Measurements from ENCODE around the gene TOPORS. TPM values are rescaled to one million over a fixed set of nuclear protein-coding genes. Genes with fewer than 3 reads are reported as not detected.
A peak's percentile ranks its signal among the peaks of the same experiment; 100 is the strongest.
"Not testable (repeated sequence)": the region's sequence is repeated elsewhere in the genome, so short reads cannot be mapped to it uniquely, and the experiment has no call there.

Gene TOPORS
- total RNA-seq, 1 donor = 29.6 TPM

DNA sequence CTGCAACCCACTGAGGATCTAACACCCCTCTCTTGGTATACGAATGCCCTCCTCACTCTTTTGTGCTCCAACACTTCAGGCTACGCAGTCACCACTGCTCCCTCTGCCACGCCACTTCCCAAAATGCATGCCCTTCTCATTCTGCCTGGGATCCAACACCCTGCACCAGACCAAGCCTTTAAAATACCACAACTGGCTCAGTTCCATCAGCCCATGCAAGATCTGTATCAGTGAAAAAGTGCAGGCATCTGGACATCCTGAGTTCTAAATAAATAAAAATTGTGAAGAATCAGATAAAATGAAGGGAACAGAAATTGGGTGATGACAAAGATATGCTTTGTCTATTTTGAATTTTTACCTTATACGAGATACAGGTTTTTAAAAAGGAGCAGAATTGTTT, 17.9 kb upstream of the TOPORS start:
- no peak for DNase-seq (ENCODE audit: low read depth in 2 of 3, low spot score in 2 of 3)

DNA sequence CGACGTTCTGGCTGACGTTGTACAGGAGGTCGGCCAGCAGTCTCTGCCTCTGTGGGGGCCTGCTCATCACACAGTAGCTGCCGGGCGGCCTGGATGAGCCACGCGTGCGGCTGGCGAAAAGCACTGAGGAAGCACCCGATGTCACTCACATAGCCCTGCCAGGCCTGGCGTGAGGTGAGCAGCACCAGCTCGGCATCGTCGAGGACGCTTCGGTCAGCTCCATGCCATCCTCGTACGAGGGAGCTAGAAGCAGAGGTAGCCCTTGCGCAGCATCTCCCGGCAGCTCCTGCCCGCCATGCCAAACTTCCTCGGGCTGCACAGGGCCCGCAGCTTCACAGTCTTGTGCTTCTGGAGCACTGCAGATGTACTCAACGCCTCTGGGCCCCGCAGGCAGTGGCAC, 14.4 kb upstream of the TOPORS start:
- DNase-seq (ENCODE audit: low read depth in 2 of 3, low spot score in 2 of 3) = no peak

DNA sequence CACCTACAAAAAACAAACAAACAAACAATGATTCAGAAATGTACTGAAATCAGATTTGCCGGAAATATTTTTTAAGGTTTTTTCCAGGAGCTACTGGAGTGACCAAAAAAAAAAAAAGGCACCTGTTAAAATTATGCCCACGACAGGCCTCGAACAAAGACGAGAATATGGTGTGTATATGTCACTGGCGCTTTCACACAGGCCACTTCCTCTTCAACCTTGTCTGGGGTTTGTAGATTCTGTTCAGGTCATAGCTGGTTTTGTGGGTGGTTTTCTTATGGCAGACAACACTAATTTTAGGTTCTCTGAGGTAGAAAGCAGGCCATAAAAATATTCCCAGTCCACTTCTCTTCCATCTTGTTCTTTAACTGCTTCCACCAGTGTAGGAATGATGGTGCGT, 13.6 kb upstream of the TOPORS start:
- DNase-seq (ENCODE audit: low read depth in 2 of 3, low spot score in 2 of 3) = no peak

DNA sequence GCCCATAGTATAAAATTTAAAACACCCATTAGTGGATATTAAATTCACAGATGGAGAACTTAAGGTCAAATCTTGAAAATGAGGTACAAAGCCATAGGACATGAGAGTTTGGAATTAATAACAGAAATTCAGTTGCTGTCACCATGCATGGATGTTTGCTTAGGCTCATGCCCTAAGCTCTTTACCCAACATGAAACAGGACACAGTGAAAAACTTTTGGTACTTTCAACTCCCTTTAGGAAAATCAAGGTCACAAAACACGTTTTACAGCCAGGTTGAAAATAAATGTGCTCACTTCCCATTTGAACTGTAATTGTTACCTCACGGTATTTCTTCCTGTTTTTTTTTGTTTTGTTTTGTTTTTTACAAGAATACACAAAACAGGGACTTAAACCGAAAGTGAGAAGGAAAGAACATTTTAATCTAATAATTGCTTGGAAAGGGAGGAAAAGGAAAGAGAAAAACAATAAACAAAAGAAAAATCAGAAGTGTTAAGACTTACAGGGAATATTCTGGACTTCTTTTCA, 6.1 kb upstream of the TOPORS start:
- peak in 1 of 3 donors; percentile 35 for DNase-seq (ENCODE audit: low read depth in 2 of 3, low spot score in 2 of 3)

GRCh38 chr9:32554591-32554990, 2.2 kb upstream of the TOPORS start:
- DNase-seq (ENCODE audit: low read depth in 2 of 3, low spot score in 2 of 3) = no peak

DNA sequence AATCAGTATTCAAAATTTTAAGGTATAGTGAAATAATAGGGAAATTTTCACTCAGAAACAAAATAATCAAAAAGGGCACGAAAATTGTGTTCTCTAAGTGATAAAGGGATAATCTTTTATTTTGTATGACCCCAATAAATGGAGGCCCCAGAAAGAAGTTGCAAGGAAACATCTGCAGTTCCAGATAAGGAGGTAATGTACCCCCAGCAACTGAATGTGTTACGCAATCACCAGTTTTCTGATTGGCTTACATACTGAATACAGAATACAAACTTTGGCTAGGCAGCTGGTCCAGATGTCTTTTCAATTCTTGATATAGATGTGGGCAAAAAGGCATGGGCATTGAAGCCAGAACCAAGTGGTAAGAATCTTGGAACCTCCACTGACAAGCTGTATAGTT, 1.7 kb upstream of the TOPORS start:
- peak in 2 of 3 donors; percentile 88 to 97 for DNase-seq (ENCODE audit: low read depth in 2 of 3, low spot score in 2 of 3)

DNA sequence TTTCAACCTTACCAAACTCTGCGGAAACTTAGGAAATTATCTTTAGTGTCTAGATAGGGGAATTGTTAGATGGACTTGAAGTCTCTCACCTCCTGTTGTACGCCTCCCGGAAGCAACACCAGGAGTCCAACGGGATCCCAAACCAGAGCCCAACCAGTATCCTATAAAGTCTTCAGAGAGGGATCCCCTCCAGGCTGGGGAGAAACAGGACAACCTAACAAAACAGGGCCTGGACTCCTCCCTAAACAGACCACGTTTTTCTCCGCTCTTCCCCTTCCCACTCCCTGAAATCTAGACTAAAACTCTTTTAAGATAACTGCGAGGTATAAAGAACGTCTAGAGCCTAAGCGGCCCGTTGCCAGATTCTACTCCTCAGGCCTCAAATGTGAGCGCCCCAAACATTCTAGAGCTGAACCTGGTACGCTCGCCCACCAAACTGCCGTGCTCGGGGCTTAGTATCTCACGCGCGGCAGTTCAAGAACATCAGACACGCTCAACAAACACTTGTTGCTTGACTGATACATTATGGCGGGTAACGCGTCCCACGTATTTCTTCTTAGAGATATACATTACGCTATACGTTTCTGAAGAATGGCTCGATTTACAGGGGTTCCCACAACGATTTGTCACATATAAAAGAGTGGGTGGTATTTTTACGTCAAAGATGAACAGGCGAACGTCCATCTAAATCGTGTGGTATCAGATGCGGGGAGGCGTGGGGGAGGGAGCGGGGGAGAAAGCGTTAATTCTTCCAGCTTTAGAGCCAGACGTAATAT, 922 bp downstream of the TOPORS start:
- DNase-seq (ENCODE audit: low read depth in 2 of 3, low spot score in 2 of 3) = peak; percentile 31 to 48 (median 35)

- peak; percentile 86 to 99 (median 97) for DNase-seq (ENCODE audit: low read depth in 2 of 3, low spot score in 2 of 3)
Observed at GRCh38 chr9:32550562-32551275, 1.7 kb downstream of the TOPORS start.

DNA sequence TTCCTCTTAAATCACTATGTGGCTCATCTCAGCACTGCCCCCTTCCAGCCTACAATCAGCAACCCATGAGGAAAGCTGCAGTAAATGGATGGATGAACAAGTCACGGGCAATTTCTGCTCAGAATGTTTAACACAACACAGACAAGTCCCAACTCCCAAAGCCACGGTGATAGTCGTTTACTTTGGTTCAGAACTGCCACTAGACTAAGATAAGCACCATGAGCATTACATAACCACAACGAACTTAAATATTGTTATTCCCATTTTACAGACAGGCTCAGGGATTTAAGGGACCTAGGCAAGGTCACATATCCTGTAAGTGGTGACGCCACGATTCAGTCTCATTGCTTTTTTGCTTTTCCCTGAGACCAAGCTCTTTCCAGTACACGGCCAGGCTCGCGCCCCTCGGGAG, 2.2 kb downstream of the TOPORS start:
- peak in 1 of 3 donors; percentile 21 for DNase-seq (ENCODE audit: low read depth in 2 of 3, low spot score in 2 of 3)

- DNase-seq (ENCODE audit: low read depth in 2 of 3, low spot score in 2 of 3) = not testable (repeated sequence)
Observed at GRCh38 chr9:32548213-32548612, 4.2 kb downstream of the TOPORS start.

- DNase-seq (ENCODE audit: low read depth in 2 of 3, low spot score in 2 of 3) = no peak
Observed at GRCh38 chr9:32545884-32546283, 6.5 kb downstream of the TOPORS start.

DNA sequence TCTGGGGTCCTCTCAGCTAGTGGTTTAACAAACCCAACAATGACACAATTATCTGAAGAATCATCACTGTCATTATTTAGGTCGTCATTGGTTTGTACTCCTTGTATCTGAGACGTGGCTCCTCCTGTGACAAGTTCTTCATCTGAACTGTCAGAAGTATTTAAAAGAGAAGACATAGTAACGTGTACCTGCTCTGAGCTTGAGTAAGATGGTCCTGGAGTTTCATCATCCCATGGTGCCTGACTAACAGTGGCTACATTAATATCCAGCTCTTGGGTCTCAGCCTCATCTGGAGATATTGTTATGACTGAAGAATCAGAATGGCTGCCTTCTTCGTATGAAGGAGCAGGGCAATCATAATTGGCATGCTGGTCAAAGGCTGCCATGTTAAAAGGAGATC, 9.3 kb downstream of the TOPORS start:
- no peak for DNase-seq (ENCODE audit: low read depth in 2 of 3, low spot score in 2 of 3)

- no peak for DNase-seq (ENCODE audit: low read depth in 2 of 3, low spot score in 2 of 3)
Observed at GRCh38 chr9:32533816-32534215, 18.6 kb downstream of the TOPORS start.

GRCh38 chr9:32533336-32533735, 19.1 kb downstream of the TOPORS start:
- DNase-seq (ENCODE audit: low read depth in 2 of 3, low spot score in 2 of 3) = no peak

- DNase-seq (ENCODE audit: low read depth in 2 of 3, low spot score in 2 of 3) = no peak
Observed at GRCh38 chr9:32526707-32527048, 25.7 kb downstream of the TOPORS start.

DNA sequence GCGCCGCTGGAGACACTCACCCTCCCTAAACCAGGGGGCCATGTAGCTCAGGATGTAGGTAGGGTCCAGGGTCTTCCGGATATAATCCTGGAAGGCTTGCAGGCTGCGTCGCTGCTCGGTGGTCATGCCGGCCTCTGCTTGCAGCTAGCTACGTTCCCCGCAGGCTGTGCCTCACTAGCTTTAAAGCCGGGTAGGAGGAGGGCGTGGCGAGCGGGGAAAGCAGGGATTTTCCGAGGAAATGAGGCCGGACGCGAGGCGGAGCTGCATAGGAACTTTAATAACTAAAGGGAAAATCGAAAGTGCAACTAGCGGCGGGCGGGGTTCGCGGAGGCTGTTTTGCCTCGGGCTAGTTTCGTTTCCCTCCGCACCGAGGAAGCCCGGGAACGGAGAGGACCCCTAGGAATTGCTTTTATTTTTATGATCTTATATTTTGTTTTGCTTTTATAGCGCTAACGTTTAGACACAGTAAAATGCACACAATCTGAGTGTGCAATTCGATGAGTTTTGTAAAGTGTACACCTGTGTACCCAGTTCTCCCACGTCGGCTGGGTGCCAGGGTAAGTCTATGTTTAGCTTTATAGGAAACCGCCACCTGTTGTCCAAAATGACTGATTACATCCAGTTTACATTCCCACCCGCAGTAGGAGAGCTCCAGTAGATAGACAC, 26.2 kb downstream of the TOPORS start, which contains the start of gene RIGI:
TSS of gene RIGI (minus strand) at position 156 of the 666 bp plus-strand sequence. CDS start at position 126, 30 bp downstream.
- DNase-seq (ENCODE audit: low read depth in 2 of 3, low spot score in 2 of 3) = peak; percentile 69 to 90 (median 83)

GRCh38 chr9:32525709-32526030, 26.7 kb downstream of the TOPORS start:
- DNase-seq (ENCODE audit: low read depth in 2 of 3, low spot score in 2 of 3) = no peak

DNA sequence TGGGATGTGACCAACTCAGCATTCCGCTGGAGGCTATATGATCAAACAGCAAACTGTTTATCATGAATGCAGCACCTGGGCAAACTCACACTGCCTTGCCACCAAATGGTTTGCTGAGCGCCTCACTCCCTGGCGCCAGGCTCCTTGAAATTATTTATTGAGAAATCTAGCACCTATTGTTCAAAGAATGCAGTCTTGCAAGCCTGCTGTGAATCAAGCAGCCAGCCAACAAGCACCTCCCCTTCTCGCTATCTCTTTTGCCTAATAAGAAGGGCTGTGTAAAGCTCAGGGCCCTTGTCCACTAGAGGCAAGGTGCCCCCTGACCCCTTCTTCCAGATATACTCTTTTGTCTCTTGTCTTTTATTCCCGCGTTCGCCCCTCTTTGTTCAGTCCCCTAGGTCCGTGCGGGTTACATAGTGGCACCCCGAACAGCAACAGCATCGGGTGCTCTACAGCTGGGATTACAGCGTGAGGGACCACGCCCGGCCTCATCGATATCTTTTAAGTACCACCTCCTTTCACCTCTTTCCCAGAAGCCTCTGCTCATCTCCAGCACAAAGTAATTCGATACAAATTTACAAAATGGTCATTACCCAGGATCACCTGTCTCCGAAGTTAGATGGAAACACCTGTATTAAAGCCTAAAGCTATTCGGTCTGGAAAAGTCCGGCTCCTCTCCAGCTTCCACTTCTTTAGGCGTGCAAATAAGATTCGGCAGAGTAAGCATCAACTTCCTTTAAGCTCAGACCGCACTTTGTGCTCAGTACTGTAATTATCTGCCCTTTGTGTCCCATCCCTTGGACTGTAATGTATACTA, 27.3 kb downstream of the TOPORS start:
- DNase-seq (ENCODE audit: low read depth in 2 of 3, low spot score in 2 of 3) = peak in 2 of 3 donors; percentile 12 to 28

DNA sequence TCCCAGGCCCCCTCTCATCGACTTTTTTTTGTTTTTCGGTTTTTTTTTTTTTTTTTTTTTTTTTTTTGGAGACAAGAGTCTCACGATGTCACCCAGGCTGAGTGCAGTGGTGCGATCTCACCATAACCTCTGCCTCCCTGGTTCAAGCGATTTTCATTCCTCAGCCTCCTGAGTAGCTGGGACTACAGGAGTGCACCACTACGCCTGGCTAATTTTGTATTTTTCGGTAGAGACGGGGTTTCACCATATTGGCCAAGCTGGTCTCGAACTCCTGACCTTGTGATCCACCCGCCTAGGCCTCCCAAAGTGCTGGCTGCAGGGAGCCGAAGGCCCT, 27.9 kb downstream of the TOPORS start:
- not testable (repeated sequence) for DNase-seq (ENCODE audit: low read depth in 2 of 3, low spot score in 2 of 3)

GRCh38 chr9:32523910-32524309, 28.5 kb downstream of the TOPORS start:
- no peak for DNase-seq (ENCODE audit: low read depth in 2 of 3, low spot score in 2 of 3)

DNA sequence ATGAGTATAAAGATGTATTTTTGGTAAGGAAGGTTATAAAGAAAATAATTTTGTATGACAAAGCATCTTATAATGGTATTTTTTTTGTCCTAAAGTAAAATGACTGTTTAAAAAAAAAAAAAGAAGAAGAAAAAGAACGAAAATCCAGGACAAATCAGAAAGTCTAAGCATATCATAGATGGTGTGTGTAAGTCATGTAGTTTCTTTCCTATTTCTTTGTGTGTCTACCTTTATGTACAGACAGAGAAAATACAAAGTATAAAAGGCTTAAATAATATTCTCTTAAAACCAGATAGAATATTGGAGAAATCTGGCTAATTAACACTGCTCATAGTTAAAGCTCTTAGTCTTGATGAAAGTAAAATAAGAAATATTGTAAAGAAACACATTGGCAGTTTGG, 34.1 kb downstream of the TOPORS start:
- no peak for DNase-seq (ENCODE audit: low read depth in 2 of 3, low spot score in 2 of 3)

Measured in hematopoietic multipotent progenitor cell (in vitro differentiated cells).